HG02763 (cell line): ENCODE data around the gene TSPAN3.

Experiments used
- ATAC-seq: cut with Tn5 transposase; IDR thresholded peaks from one replicate; pipeline ENCODE4 v1.9.1; 2021; ENCODE audit warnings: mild to moderate bottlenecking, moderate library complexity; ENCODE audit not compliant: unreplicated experiment

Gene TSPAN3

DNA sequence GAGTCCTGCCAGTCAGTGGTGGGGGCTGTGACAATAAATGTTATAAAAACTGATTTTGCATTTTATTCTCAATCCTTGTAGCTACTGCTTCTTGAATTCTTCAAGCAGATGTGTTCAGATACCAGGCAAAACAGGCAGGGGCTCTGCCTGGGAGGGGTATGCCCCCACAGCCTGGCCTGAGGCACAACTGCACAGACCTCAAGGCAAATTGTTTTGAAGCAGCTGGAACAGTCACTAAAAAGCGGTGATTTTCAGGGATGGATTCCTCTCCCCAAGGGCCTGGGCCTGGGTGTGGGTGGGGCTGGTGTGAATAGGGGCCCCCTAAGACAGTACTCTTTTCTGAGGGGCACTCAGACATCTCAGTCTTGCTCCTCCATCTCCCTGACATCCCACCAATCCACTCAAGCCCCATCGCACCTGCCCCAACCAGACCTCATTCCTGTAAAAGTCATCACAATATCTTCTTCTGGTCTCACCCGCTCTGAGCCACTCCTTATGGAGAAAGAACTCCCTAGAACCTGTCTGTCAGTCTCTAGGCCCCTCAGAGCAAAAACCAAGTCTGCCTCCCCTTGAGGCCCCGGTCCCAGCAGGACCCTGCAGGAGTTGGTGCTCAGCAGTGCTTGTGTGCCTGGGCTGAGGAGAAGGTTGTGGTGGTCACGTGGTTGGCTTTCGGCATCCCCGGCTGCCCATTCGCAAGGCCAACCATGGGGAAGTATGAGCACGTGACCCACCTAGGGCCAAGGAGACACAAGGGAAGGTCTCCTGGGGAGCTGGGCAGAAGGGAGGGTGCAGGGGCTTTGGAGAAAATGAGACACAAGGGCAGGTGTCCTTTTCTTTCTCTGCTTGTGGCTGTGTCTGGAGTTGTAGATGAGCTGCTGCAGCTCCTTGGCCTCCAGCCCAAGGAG, 78.9 kb downstream of the TSPAN3 start:
- ATAC-seq, result no peak
